Stimulated activated CD4-positive, alpha-beta T cell treated with anti-CD3 and anti-CD28 coated beads, Interleukin-4, amount 100 ng/mL, for 48 hours (primary cell): ENCODE data around the gene DDX10.

Experiments used
- DNase-seq, 2 donors: peaks; one replicate each; pipeline ENCODE4 v3.0.0-alpha.2; 2020; ENCODE audit warnings: low read depth in 2 of 2

Gene DDX10

GRCh38 chr11:108938604-108939003 is 273.7 kb downstream of the DDX10 start:
- no peak for DNase-seq

GRCh38 chr11:108939135-108939534 is 274.3 kb downstream of the DDX10 start:
- DNase-seq = no peak

GRCh38 chr11:108943853-108944252 is 279.0 kb downstream of the DDX10 start:
- DNase-seq = no peak

- DNase-seq = no peak
These were observed 279.8 kb downstream of the DDX10 start for GRCh38 chr11:108944471-108945178.

GRCh38 chr11:108945341-108945740 is 280.5 kb downstream of the DDX10 start:
- DNase-seq = no peak

GRCh38 chr11:108947654-108948570 is 283.0 kb downstream of the DDX10 start:
- no peak for DNase-seq

- DNase-seq = no peak
These were observed 293.7 kb downstream of the DDX10 start for GRCh38 chr11:108958368-108959104.

- no peak for DNase-seq
These were observed 294.4 kb downstream of the DDX10 start for GRCh38 chr11:108959105-108959761.

GRCh38 chr11:108959874-108960273 is 295.0 kb downstream of the DDX10 start:
- DNase-seq = no peak

- DNase-seq = no peak
These were observed 295.6 kb downstream of the DDX10 start for GRCh38 chr11:108960501-108960900.

- DNase-seq = no peak
These were observed 296.2 kb downstream of the DDX10 start for GRCh38 chr11:108961095-108961494.

GRCh38 chr11:108963118-108963517 is 298.2 kb downstream of the DDX10 start:
- no peak for DNase-seq

- no peak for DNase-seq
These were observed 300.6 kb downstream of the DDX10 start for GRCh38 chr11:108965306-108966001.

- DNase-seq = no peak
These were observed 301.3 kb downstream of the DDX10 start for GRCh38 chr11:108966206-108966605.

GRCh38 chr11:108966978-108967377 is 302.1 kb downstream of the DDX10 start:
- no peak for DNase-seq

- DNase-seq = no peak
These were observed 302.7 kb downstream of the DDX10 start for GRCh38 chr11:108967571-108967970.

GRCh38 chr11:108970221-108970991 is 305.5 kb downstream of the DDX10 start:
- no peak for DNase-seq

GRCh38 chr11:108973402-108974162 is 308.7 kb downstream of the DDX10 start:
- DNase-seq = no peak

- DNase-seq = no peak
These were observed 310.2 kb downstream of the DDX10 start for GRCh38 chr11:108975026-108975425.
